Measurements from ENCODE around the gene TRAPPC12. TPM values are rescaled to one million over a fixed set of nuclear protein-coding genes. Genes with fewer than 3 reads are reported as not detected.

The TRAPPC12 gene
- total RNA-seq, 1 donor from 2014 or later, result 94.8 TPM

DNA sequence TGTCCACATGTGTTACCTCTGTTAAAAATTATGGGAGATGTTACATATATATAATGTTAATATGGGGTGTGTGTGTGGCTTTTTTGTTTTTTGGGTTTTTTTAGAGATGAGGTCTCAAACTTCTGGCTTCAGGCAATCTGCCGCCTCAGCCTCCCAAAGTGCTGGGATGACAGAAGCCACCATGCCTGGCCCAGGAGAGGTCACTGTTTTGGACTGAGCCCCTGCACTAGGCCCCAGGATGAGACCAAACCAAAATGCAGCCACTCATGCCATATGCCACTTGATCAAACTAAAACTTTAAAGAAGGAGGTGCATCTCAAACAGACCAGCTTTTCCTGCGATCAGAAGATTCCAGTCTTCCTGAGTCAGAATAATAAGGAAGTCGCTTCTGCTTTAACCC lies 137.3 kb downstream of the TRAPPC12 start:
- Histone ChIP-seq H3K4me3 (no peak overlapping the region), H3K27ac (no peak overlapping the region), H3K9me3 (no peaks in the 10 kb centered on the region), H3K4me1 (peaks cover 13% of the 10 kb centered on the region), H3K36me3 (peaks cover 0 to 22% of the 10 kb centered on the region in 2 donors), H3K27me3 (no peaks in the 10 kb centered on the region)
- TF ChIP-seq POLR2AphosphoS5 (IDR thresholded peaks at IDR 0.05; ENCODE audit: insufficient read depth in 1 of 2, low read depth in 1 of 2), result no peak
- no peak for TF ChIP-seq POLR2A (IDR thresholded peaks at IDR 0.05)
- TF ChIP-seq, protein P1, sequence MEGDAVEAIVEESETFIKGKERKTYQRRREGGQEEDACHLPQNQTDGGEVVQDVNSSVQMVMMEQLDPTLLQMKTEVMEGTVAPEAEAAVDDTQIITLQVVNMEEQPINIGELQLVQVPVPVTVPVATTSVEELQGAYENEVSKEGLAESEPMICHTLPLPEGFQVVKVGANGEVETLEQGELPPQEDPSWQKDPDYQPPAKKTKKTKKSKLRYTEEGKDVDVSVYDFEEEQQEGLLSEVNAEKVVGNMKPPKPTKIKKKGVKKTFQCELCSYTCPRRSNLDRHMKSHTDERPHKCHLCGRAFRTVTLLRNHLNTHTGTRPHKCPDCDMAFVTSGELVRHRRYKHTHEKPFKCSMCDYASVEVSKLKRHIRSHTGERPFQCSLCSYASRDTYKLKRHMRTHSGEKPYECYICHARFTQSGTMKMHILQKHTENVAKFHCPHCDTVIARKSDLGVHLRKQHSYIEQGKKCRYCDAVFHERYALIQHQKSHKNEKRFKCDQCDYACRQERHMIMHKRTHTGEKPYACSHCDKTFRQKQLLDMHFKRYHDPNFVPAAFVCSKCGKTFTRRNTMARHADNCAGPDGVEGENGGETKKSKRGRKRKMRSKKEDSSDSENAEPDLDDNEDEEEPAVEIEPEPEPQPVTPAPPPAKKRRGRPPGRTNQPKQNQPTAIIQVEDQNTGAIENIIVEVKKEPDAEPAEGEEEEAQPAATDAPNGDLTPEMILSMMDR (IDR thresholded peaks at IDR 0.05), result no peak
- DNase-seq (ENCODE audit: extremely low spot score in 2 of 2), result no peak
- intact Hi-C loops (cut with DNase I), result no loop called here

DNA sequence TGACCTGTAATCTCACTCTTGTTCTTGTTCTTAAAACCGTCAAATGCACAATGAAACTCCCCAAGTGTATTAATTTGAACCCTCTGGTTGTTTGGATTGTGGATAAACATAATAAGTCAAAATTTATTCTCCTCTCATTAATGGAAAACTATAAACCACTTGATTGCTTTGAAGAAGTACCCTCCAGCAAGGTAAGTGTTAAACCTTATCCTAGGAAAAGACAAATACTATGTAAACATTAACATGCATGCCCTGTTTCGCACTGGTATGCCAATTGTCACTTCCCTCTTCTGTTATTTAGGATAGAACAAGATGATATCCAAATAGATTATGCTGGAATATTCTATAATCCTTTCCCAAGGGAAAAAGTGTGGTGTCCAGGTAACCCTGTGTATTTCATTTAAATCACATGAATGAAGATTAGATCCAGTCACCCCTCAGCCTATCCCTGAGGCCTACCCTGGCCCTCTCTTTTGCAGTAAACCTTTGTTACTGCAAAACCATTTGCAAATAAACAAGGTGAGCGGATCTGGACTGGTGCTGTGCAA lies 138.5 kb downstream of the TRAPPC12 start:
- no peaks in the 10 kb centered on the region for H3K9me3 ChIP-seq
- DNase-seq (ENCODE audit: extremely low spot score in 2 of 2), result no peak
- TF ChIP-seq POLR2A (IDR thresholded peaks at IDR 0.05) (no peak), POLR2AphosphoS5 (IDR thresholded peaks at IDR 0.05; ENCODE audit: insufficient read depth in 1 of 2, low read depth in 1 of 2) (no peak)
- TF ChIP-seq, protein P1 (IDR thresholded peaks at IDR 0.05), result no peak
- peak overlapping the region; percentile 94 for H3K27ac ChIP-seq
- H3K27me3 ChIP-seq, result no peaks in the 10 kb centered on the region
- H3K4me3 ChIP-seq, result peak overlapping the region; percentile 69 to 82
- H3K36me3 ChIP-seq, result peaks cover 0 to 10% of the 10 kb centered on the region in 2 donors
- H3K4me1 ChIP-seq, result peaks cover 13% of the 10 kb centered on the region
- intact Hi-C loops (cut with DNase I), result no loop called here

DNA sequence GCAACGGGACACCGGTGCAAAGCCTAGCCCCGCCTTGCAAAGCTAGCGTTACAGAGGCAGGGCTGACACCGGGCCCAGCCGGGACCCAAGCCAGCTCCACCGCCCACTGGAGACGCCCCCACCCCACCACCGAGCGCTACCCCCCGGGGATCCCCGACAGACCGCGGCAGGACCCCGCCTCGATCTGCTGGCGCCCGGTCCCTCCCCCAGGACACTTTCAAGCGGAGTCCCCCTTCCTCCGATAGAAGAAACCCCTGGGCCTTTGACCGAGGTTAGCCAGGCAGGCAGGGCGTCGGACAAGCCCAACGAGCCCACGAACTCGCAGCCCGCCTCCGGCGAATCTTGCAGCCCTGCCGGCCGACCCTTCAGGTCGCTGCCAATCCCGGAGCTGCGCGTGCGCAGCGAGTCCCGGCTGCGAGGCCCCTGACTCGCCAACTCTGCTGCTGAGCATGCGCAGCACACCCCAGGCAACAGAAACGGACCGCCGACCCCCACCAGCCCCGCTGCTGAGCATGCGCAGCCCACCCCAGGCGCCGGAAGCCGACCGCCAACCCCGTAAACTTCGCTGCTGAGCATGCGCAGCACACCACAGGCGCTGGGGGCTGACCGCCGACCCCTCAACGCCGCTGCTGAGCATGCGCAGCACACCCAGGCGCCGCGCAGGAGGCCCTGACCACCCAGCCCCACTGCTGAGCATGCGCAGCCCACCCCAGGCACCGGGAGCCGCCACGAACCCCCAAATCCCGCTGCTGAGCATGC lies 139.2 kb downstream of the TRAPPC12 start:
- H3K36me3 ChIP-seq, result peaks cover 0 to 4% of the 10 kb centered on the region in 2 donors
- intact Hi-C loops (cut with DNase I), result no loop called here
- peak in 1 of 2 donors; percentile 96 for DNase-seq (ENCODE audit: extremely low spot score in 2 of 2)
- no peaks in the 10 kb centered on the region for H3K27me3 ChIP-seq
- H3K27ac ChIP-seq, result peak overlapping the region; percentile 94
- TF ChIP-seq POLR2AphosphoS5 (IDR thresholded peaks at IDR 0.05; ENCODE audit: insufficient read depth in 1 of 2, low read depth in 1 of 2) (peak; percentile 77 to 88), POLR2A (IDR thresholded peaks at IDR 0.05) (peak in 1 of 2 donors; percentile 69)
- TF ChIP-seq, protein P1 (IDR thresholded peaks at IDR 0.05), result no peak
- peak overlapping the region; percentile 69 to 82 for H3K4me3 ChIP-seq
- peaks cover 13% of the 10 kb centered on the region for H3K4me1 ChIP-seq
- H3K9me3 ChIP-seq, result no peaks in the 10 kb centered on the region

DNA sequence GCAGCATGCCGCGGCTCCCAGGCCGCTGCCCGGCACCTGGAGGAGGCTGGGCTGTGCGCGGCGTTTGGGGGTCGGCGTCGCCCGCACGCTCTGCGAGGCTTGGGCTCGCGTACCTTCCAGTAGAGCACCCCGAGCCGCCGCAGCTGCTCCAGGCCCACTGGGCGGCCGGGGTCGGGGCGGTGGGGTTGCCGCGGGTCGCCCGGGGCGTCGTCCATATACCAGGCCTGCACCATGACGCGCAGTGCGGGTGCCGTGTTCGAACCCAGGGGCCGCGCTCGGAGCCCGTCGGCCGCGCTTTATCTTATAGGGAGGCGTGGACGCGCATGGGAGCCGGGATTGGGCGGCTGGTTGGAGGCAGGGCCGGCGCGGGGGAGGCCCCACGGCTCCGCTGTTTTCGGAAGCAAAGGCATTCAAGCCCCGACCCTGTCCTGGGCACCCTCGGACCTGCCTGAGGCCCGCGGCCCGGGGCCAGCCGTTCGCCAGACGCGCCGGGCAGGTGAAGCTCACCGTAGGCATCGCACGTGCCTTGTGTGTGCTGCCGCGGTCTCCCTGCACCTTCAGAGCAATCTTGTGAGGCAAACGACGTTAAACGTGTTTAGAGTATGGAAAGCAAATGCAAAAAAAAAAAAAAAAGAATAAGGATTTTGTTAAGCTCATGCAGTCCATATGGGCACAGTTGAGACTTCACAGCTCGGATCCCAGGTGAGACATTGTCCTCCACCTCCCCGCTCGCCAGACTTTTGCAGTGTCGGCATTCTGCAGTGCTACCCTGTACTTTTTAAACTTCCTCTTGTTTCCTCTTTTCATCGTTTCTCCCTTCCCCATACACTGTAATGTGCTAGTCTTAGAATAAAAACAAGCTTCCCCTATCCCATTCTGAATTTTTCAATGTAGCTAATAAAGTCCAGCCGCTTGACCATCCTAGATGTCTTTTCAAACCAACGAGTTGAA lies 140.0 kb downstream of the TRAPPC12 start, which contains the start of gene ADI1:
TSS of gene ADI1 (minus strand) at position 277 of the 951 bp plus-strand sequence. CDS start at position 233, 44 bp downstream.
- no peak for DNase-seq (ENCODE audit: extremely low spot score in 2 of 2)
- peaks cover 13% of the 10 kb centered on the region for H3K4me1 ChIP-seq
- H3K27ac ChIP-seq, result peak within 1 kb of the TSS; percentile 94
- H3K27me3 ChIP-seq, result no peaks in the 10 kb centered on the region
- H3K9me3 ChIP-seq, result no peaks in the 10 kb centered on the region
- intact Hi-C loops (cut with DNase I), result no loop called here
- no peaks in the 10 kb centered on the region for H3K36me3 ChIP-seq
- peak within 1 kb of the TSS; percentile 69 to 82 for H3K4me3 ChIP-seq
- TF ChIP-seq, protein P1 (IDR thresholded peaks at IDR 0.05), result no peak
- peak in 1 of 2 donors; percentile 73 for TF ChIP-seq POLR2AphosphoS5 (IDR thresholded peaks at IDR 0.05; ENCODE audit: insufficient read depth in 1 of 2, low read depth in 1 of 2)
- peak in 1 of 2 donors; percentile 72 for TF ChIP-seq POLR2A (IDR thresholded peaks at IDR 0.05)

Data from vagina (tissue), 2 donors.